Stimulated activated CD8-positive, alpha-beta memory T cell treated with anti-CD3 and anti-CD28 coated beads, Interleukin-15, amount 100 ng/mL, for 4 hours (primary cell): ENCODE results near the gene COL6A3.

Source experiments
- DNase-seq, 2 donors: peaks; one replicate each; pipeline ENCODE4 v3.0.0-alpha.2; 2020; ENCODE audit warnings: low read depth in 2 of 2

The COL6A3 gene

DNA sequence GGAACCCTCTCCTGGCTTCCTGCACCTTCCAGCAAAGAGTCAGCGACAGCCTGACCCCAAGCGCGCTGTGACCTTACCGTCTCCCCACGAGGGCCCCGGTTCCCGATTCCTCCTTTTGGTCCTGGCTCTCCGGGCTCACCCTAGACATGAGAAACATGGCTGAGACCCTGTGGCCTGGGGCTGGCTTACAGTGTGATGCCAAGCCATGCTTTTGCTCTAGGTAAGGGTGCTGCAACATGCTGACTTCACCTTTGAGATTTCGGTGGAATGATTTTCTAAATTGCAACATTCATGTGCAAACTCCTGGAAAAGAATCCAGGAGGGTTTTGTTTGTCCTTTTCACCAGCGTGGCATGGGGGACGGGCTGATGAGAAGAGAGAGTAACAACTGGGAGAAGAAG, 63.9 kb downstream of the COL6A3 start:
- DNase-seq: no peak

DNA sequence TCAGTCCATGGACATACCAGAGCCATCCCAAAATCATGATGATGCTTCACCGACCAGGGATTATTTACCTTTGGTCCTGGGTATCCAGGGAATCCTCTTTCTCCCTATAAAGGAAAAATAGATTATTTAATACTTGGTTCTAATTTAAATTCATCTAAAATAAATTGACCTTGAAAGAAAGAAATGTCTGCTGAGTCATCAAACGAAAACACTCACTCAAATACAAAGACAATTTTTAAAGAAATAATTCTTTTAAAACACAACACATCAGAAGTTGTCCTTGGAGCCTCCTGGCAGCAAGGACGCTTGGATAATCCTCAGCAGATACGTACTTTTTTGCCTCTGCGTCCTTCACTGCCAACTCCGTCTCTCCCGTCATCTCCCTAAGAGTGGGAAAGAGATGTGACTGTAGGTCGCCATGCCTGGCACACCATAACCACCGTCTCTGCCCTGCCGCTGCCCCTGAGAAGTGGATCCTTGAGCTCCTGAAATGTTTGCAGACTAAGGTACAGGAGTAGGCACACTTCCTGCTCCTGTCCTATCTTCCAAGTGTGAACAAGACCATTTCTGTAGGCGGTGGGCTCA, 65.6 kb downstream of the COL6A3 start:
- DNase-seq: no peak

GRCh38 chr2:237345891-237346640, 67.9 kb downstream of the COL6A3 start:
- no peak for DNase-seq

- DNase-seq: no peak
These were observed 68.6 kb downstream of the COL6A3 start for GRCh38 chr2:237345411-237345810.

DNA sequence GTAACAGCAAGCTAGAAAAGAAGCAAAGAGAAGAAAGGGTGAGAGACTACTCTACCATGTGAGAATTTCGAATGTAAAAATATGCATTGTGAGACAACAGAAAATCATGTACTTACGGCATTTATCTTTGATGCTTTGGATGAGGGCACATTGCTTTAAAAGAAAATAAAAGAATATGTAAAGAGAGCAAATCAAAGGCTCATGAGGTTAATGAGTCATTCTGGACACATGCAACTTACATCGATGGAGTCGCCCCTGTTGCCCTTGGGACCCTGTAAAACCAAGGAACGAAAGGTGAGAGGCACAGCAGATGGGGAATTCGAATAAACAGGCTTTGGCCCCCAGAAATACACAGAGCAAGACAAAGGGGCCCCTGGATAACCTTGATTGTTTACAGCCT, 69.0 kb downstream of the COL6A3 start:
- DNase-seq: no peak

DNA sequence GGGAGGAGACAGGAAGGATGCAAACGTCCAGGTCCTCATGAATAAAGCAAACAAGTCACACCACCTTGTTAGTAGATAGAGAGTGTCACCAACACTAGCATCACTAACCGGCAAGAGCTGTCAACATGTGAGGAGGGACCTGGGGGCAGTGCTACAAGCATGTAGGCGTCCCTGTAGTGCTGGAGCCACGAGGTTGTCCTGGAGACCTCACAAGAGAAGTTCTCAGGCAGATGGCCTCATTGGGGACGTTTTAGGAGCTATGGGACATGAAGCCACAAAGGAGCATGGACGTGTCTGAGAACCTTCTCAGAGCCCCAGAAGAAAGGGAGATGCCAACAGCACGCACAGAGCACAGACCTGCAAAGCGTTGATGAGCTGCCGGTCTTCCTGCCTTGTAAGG, 70.0 kb downstream of the COL6A3 start:
- DNase-seq: no peak

- DNase-seq: no peak
These were observed 72.1 kb downstream of the COL6A3 start for GRCh38 chr2:237341872-237342271.

DNA sequence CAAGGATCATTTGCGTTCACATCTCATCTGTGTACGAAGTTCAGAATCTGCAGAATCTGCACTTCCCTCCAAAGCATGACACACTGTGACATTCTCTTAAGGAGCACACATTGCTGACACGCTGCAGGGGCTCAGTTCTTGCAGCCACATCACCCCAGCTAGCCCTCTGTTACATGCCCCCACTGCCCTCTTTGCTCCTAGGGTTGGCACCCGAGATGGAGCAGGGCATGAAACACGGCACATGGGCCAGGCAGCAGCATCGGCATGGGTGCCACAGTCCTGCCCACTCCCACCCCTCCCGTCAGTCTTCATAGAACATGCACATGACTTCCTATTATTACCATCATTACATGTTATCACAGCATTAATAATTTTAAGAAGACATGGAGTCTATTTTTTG, 76.4 kb downstream of the COL6A3 start:
- DNase-seq: no peak

DNA sequence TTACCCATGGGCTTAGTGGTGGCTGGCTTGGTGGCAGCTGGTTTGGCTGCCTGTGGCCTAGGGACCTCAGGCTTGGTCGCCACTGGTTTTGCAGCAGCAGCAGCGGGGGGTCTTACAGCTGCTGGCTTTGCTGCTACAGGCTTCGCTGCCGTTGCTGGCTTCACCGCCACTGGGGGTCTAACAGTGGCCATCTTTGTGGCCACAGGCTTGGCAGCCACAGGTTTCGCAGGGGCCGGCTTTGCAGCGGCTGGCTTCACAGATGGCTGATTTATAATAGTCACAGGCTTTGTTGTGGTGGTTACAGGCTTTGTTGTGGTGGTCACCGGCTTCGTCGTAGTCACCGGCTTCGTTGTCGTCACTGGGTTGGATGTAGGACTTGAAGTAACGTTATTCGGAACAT, 77.8 kb downstream of the COL6A3 start:
- DNase-seq: no peak

DNA sequence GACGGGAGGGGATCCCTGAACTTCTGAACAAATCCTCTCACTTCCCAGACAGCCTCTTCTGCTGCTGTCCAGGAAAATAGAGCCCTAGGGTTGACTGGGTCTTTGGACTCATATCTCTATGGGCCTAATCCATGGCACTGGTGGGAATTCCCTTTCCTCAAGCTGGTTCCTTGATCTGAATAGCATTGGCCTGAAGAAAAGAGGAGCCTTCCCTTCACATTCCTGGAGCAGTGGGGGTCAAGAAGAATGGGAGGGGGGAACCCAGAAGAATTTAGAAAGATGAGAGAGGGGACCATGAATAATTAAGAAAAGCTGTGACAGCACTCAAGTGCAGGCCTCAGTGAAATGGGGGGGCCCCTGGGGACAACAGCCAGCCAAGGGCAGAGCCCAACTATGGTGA, 80.2 kb downstream of the COL6A3 start:
- no peak for DNase-seq

DNA sequence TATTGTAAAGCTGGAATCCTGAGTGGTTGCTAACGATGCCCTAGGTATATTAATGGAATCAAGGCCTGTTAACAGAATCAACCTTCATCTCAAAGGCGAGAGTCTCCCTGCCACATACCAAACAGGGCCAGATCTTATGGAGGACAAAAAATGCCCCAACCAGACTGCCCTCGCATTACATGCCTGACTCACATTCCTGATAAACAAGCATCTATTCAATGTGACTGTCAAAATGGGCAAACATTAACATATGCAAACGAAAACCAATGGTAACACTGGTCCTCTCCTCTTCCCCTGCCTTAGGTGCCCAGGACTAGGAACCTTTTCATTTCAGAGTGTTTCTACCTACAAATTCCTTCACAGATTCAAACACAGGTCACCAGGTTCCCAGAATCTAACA, 83.4 kb downstream of the COL6A3 start:
- no peak for DNase-seq

- no peak for DNase-seq
These were observed 86.6 kb downstream of the COL6A3 start for GRCh38 chr2:237327175-237327950.

- DNase-seq: no peak
These were observed 87.4 kb downstream of the COL6A3 start for GRCh38 chr2:237326266-237327171.

DNA sequence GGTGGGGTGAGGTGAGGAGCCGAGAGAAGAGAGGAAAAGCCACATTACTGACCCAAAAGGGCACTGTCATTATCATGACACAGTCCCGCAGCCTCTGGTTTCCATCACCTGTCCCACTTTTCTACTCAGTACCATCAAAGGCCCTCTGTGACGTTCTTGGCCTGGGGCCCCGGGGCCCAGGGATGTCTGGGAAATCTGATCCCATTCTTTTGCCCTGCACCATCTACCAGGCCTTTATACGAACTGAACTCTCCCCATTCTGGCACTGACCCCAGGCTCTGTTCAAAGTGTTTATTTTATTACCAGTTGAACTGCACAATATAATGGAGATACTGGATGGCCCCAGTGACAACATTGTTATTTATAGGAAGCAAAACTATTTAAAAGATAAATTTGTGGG, 89.1 kb downstream of the COL6A3 start:
- no peak for DNase-seq

DNA sequence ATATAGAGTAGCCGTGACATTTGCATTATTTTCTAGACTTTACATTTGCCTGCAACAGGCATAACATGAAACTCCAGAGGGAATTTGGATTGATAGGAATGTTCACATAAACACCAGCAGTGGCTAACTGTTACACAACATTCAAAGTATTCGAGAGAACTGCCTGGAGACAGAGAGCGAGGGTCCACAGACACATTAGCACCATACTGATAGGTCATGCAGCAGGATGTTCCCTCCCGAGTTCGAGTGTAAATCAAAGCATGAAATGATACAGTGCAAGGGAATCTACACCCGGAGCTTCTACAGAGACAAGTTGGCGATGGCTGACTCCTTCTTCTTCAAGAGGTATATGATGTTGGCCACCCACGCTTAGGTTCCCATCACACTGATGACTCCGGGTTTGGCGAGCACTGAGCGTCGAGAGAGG, 89.5 kb downstream of the COL6A3 start:
- DNase-seq: no peak

DNA sequence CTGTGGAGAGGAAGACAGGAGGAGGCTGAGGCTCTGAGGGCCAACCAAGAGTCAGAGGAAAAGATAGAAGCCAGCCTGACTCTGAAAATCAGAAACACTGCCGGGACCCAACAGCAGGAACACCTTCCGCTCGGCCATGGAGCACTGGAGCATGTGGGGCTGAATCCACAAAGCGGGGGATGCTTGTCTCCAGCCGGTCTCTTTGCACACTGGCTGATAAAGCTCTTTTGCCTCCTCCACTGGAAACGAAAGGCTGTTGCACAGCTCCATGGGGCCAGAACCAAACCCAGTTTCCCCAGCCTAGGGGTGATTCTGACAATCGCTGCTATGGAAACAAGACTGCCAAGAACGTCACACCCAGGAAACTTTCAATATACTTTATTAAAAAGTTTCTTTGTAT, 90.3 kb downstream of the COL6A3 start:
- no peak for DNase-seq

DNA sequence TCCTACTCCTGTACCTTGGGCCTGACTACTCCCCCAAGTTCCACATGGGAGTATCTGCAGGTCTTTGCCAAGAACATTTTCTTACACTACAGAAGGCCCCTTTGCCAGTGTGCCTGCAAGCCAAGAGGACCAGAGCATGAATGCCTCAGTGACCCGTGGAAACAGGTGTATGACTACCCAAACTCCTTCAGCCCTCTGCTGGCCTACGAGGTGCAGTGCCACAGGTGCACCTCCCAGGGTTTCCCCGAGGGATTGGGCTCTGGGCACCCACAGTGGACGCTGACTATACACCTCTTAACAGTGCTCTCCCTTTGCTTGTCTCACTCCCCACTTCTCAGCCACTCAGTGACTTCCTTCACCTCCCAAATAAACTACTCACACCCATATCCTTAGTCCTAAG, 91.4 kb downstream of the COL6A3 start:
- DNase-seq: no peak

DNA sequence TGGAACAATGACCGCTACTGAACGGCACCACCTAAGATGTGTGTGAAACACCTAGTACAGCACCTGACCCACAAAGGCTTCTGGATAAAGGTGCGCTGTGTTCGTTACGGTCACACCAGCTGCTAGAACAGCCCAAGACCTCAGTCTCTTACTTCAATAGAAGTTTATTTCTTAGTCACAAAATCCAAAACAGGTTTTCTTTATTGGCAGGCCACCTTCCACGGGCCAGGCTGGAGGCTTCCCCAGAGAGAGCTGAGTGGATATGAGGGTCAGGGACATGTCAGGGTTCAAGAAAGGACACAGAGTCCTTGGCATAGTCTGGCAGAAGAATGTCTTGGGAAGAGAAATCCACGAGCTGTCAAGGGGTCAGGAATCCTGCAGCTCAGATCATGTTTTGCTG, 92.2 kb downstream of the COL6A3 start:
- DNase-seq: no peak

GRCh38 chr2:237320801-237321560, 93.0 kb downstream of the COL6A3 start:
- DNase-seq: no peak

GRCh38 chr2:237319887-237320286, 94.1 kb downstream of the COL6A3 start:
- no peak for DNase-seq
